Neuronal stem cell (in vitro differentiated cells): ENCODE results near the gene PRKN.

Experiments used
- DNase-seq: peaks from one replicate; pipeline ENCODE4 v3.0.0-alpha.2; 2013; ENCODE audit warnings: low spot score
- H2AFZ ChIP-seq: one replicate; pipeline ENCODE4 v1.6.1; 2013; ENCODE audit warnings: mild to moderate bottlenecking, low read length, inconsistent platforms
- H2AK5ac ChIP-seq: 2 replicates; pipeline ENCODE4 v1.6.1; 2013; ENCODE audit warnings: low read depth, mild to moderate bottlenecking, inconsistent platforms, low read length, moderate library complexity, mixed read lengths
- H2BK120ac ChIP-seq: 2 replicates; pipeline ENCODE4 v1.6.1; 2013; ENCODE audit warnings: low read depth, mild to moderate bottlenecking, inconsistent platforms, low read length, moderate library complexity, mixed read lengths
- H2BK12ac ChIP-seq: one replicate; pipeline ENCODE4 v1.6.1; 2013; ENCODE audit warnings: low read length, inconsistent platforms
- H2BK15ac ChIP-seq: 2 replicates; pipeline ENCODE4 v1.6.1; 2013; ENCODE audit warnings: mild to moderate bottlenecking, low read length, inconsistent platforms, mixed read lengths
- H2BK5ac ChIP-seq: one replicate; pipeline ENCODE4 v1.6.1; 2013; ENCODE audit warnings: inconsistent platforms, mild to moderate bottlenecking, low read length, moderate library complexity
- H3K14ac ChIP-seq: one replicate; pipeline ENCODE4 v1.6.1; 2013; ENCODE audit warnings: low read length, inconsistent platforms
- H3K18ac ChIP-seq: 2 replicates; pipeline ENCODE4 v1.6.1; 2013; ENCODE audit warnings: low read length, inconsistent platforms
- H3K23ac ChIP-seq: 2 replicates; pipeline ENCODE4 v1.6.1; 2013; ENCODE audit warnings: low read depth, mild to moderate bottlenecking, mixed read lengths, low read length, inconsistent platforms; ENCODE audit not compliant: poor library complexity
- H3K27ac ChIP-seq: replicated peaks from 3 replicates; pipeline ENCODE4 v1.5.1; 2013; ENCODE audit warnings: low read length, inconsistent platforms
- H3K27me3 ChIP-seq, 3 experiments: 2 replicates each; pipeline ENCODE4 v1.6.1; 2013; ENCODE audit warnings: low read length in 3 of 3, mild to moderate bottlenecking in 2 of 3, inconsistent platforms in 1 of 3, low read depth in 1 of 3, mixed read lengths in 1 of 3, moderate library complexity in 1 of 3; ENCODE audit not compliant: control insufficient read depth in 3 of 3, insufficient read depth in 3 of 3
- H3K36me3 ChIP-seq, 2 donors: replicated peaks in 1 of 2; 2 replicates each; pipeline ENCODE4 v1.6.1; 2013; ENCODE audit warnings: low read length in 2 of 2; ENCODE audit not compliant: control insufficient read depth in 2 of 2, insufficient read depth in 2 of 2
- H3K4ac ChIP-seq: 2 replicates; pipeline ENCODE4 v1.6.1; 2013; ENCODE audit warnings: inconsistent platforms, mild to moderate bottlenecking, low read length, moderate library complexity
- H3K4me1 ChIP-seq, 2 donors: 1 replicate in 1 of 2; 2 replicates in 1 of 2; pipeline ENCODE4 v1.6.1; 2013; ENCODE audit warnings: low read length in 2 of 2, low read depth in 1 of 2; ENCODE audit not compliant: control insufficient read depth in 2 of 2, insufficient read depth in 1 of 2
- H3K4me2 ChIP-seq: one replicate; pipeline ENCODE4 v1.6.1; 2013; ENCODE audit warnings: mild to moderate bottlenecking, low read length, inconsistent platforms; ENCODE audit not compliant: insufficient read depth, poor library complexity, severe bottlenecking
- H3K4me3 ChIP-seq, 2 donors: 2 replicates each; pipeline ENCODE4 v1.5.1; 2013; ENCODE audit warnings: low read length in 2 of 2, mild to moderate bottlenecking in 2 of 2, inconsistent platforms in 1 of 2, moderate library complexity in 1 of 2
- H3K79me1 ChIP-seq: one replicate; pipeline ENCODE4 v1.6.1; 2013; ENCODE audit warnings: low read depth, mild to moderate bottlenecking, inconsistent platforms, low read length, moderate library complexity
- H3K9ac ChIP-seq: one replicate; pipeline ENCODE4 v1.6.1; 2013; ENCODE audit warnings: mild to moderate bottlenecking, low read depth, low read length, inconsistent platforms; ENCODE audit not compliant: poor library complexity
- H3K9me3 ChIP-seq, 2 donors: replicated peaks in 1 of 2; 2 replicates each; pipeline versions ENCODE3 to v1.6.1; 2013; ENCODE audit warnings: low read length in 2 of 2, mild to moderate bottlenecking in 2 of 2, inconsistent platforms in 1 of 2, low read depth in 1 of 2, mixed read lengths in 1 of 2, moderate library complexity in 1 of 2; ENCODE audit not compliant: control insufficient read depth in 2 of 2, insufficient read depth in 1 of 2
- H4K8ac ChIP-seq: one replicate; pipeline ENCODE4 v1.6.1; 2013; ENCODE audit warnings: low read depth, mild to moderate bottlenecking, inconsistent platforms, low read length, moderate library complexity
- H4K91ac ChIP-seq: one replicate; pipeline ENCODE4 v1.6.1; 2013; ENCODE audit warnings: low read length, low read depth, mild to moderate bottlenecking, inconsistent platforms; ENCODE audit not compliant: poor library complexity
- WGBS, 2 donors: extraction: QIAGEN DNeasy Blood & Tissue Kit; methylation state at CpG; one replicate each; pipeline ENCODE4 v1.1.7; 2013; ENCODE audit warnings: missing lambda C conversion rate in 2 of 2, mixed read lengths in 1 of 2; ENCODE audit not compliant: insufficient read length in 2 of 2, insufficient replicate concordance in 1 of 2; ENCODE audit errors: extremely low coverage in 2 of 2; 5-methylcytosine and 5-hydroxymethylcytosine counted together

PRKN gene

DNA sequence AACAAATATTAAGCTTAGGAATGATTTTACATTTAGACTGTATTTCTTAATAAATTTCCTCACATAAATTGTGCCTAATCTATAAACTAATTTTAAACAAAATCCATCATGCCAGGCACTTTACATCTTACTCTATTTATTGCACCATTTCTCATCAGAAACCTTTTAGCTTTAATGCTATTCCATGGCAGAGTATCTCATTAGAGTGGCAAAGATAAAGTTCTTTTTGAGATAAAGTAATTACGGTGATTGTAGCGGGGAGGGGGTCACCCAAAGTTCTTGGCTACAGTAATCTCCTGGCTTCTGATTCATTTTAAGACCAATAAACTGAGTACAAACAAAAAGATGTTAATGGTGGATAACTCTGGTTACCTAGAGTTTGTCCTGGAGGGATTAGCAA is 532.1 kb downstream of the PRKN start:
- Histone ChIP-seq H2BK15ac (no peak overlapping the region), H3K4me2 (no peak overlapping the region), H3K27ac (no peak overlapping the region), H4K8ac (no peak overlapping the region), H3K4me1 (no peaks in the 10 kb centered on the region), H3K4me3 (no peak overlapping the region), H3K27me3 (no peaks in the 10 kb centered on the region), H2BK120ac (no peak overlapping the region), H4K91ac (no peak overlapping the region), H3K23ac (no peak overlapping the region), H3K79me1 (no peaks in the 10 kb centered on the region), H3K36me3 (no peaks in the 10 kb centered on the region), H2AFZ (no peak overlapping the region), H2AK5ac (no peak overlapping the region), H2BK12ac (no peak overlapping the region), H3K18ac (no peak overlapping the region), H3K9me3 (peaks cover 1 to 3% of the 10 kb centered on the region in 2 donors), H3K14ac (no peak overlapping the region), H3K4ac (no peak overlapping the region), H3K9ac (no peak overlapping the region), H2BK5ac (no peak overlapping the region)
- no peak for DNase-seq
- no CpG with 5 or more reads among the region's 2 CpGs for WGBS, 2 donors

DNA sequence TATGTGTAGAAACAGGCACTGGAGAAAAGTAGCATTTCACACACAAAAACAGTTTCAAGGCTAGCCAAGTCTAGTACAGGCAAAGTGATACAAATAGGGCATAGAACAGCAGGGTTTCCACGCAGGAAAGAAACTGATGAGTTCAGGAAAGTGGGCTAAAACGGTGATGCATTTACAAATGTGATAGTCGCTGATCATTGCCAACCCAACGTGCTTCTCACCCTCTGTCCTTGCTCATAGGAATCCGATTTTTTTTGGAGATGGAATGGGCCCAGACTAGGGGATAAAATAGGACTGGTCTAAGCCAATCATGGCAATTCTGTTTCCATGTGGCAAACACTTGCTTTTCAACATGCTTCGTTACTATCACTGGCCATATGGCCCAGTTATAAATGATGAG is 536.6 kb downstream of the PRKN start:
- Histone ChIP-seq H3K27ac (no peak overlapping the region), H3K4ac (no peak overlapping the region), H3K79me1 (no peaks in the 10 kb centered on the region), H4K91ac (no peak overlapping the region), H2BK15ac (no peak overlapping the region), H3K27me3 (no peaks in the 10 kb centered on the region), H4K8ac (no peak overlapping the region), H3K14ac (no peak overlapping the region), H2AFZ (no peak overlapping the region), H3K36me3 (no peaks in the 10 kb centered on the region), H2BK5ac (no peak overlapping the region), H3K9ac (no peak overlapping the region), H3K4me3 (no peak overlapping the region), H2BK12ac (no peak overlapping the region), H3K23ac (no peak overlapping the region), H2AK5ac (no peak overlapping the region), H3K4me2 (no peak overlapping the region), H3K9me3 (peaks cover 1 to 12% of the 10 kb centered on the region in 2 donors), H2BK120ac (no peak overlapping the region), H3K4me1 (no peaks in the 10 kb centered on the region), H3K18ac (no peak overlapping the region)
- no CpG with 5 or more reads among the region's 6 CpGs for WGBS, 2 donors
- DNase-seq: no peak

DNA sequence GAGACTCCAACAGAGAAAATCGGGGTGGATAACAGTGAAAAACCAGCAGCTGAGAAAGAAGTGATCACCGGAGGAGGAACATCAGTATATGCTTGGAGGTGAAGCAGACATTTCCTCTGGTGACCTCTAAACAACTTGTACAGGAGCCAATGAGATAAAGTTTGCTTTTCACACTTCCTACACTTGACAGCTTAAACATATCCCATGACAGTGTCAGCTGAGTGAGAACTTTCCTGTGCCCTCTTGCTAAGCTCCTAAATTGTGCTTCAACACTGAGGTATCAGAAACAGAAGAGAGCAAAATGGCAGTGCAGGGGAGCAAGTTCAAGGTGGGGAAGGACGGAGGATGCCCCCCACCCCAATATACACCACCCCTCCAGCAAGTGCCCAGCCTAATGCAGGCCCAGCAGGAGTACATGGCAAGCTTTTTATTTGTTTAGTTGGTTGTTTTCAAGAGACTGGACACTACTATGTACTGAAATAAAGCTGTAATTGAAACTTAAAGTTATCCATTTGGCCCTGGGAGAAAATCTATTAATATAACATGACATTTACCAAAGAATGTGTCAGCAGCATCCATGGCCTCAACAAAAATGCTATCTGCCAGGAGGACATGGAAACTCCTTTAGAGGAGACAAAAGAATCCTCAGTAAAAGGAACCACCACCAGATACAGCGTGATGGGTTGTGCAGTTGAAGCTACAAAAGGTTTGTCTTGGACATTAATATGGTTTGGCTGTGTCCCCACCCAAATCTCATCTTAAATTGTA is 540.2 kb downstream of the PRKN start:
- Histone ChIP-seq H3K9ac (no peak overlapping the region), H3K4me3 (no peak overlapping the region), H2BK15ac (no peak overlapping the region), H3K27ac (no peak overlapping the region), H3K4me2 (no peak overlapping the region), H4K91ac (no peak overlapping the region), H3K9me3 (peaks cover 1 to 11% of the 10 kb centered on the region in 2 donors), H3K36me3 (no peaks in the 10 kb centered on the region), H2BK120ac (no peak overlapping the region), H3K18ac (no peak overlapping the region), H3K23ac (no peak overlapping the region), H2BK5ac (no peak overlapping the region), H3K79me1 (no peaks in the 10 kb centered on the region), H3K14ac (no peak overlapping the region), H3K4ac (no peak overlapping the region), H2BK12ac (no peak overlapping the region), H4K8ac (no peak overlapping the region), H2AFZ (no peak overlapping the region), H3K27me3 (no peaks in the 10 kb centered on the region), H3K4me1 (no peaks in the 10 kb centered on the region), H2AK5ac (no peak overlapping the region)
- no CpG with 5 or more reads among the region's 4 CpGs for WGBS, 2 donors
- DNase-seq: no peak

DNA sequence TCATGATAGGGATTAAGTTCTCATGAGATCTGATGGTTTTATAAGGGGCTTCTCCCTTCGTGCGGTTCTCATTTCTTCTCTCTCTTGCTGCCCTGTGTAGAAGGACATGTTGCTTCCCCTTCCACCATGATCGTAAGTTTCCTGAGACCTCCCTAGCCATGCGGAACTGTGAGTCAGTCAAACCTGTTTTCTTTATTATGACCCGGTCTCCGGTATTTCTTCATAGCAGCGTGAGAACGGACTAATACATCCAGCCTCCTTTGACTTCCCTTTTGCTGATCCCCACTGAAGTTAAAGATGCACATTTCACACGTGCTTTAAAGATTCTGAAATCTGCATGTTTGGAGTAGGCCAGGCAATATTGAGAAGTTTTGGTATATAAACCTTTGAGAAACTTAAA is 543.1 kb downstream of the PRKN start:
- Histone ChIP-seq H3K4me3 (no peak overlapping the region), H3K23ac (no peak overlapping the region), H2BK5ac (no peak overlapping the region), H3K9me3 (peaks cover 0 to 11% of the 10 kb centered on the region in 2 donors), H2BK15ac (no peak overlapping the region), H2AFZ (no peak overlapping the region), H3K36me3 (no peaks in the 10 kb centered on the region), H3K27ac (no peak overlapping the region), H2BK12ac (no peak overlapping the region), H3K14ac (no peak overlapping the region), H3K4me2 (no peak overlapping the region), H2BK120ac (no peak overlapping the region), H3K18ac (no peak overlapping the region), H3K9ac (no peak overlapping the region), H3K4me1 (no peaks in the 10 kb centered on the region), H4K8ac (no peak overlapping the region), H3K79me1 (no peaks in the 10 kb centered on the region), H2AK5ac (no peak overlapping the region), H3K27me3 (no peaks in the 10 kb centered on the region), H3K4ac (no peak overlapping the region), H4K91ac (no peak overlapping the region)
- DNase-seq: no peak
- WGBS, 2 donors: no CpG with 5 or more reads among the region's 9 CpGs
